ENCODE measurements around the gene ACAD8. TPM values are rescaled to one million over a fixed set of nuclear protein-coding genes. Genes with fewer than 3 reads are reported as not detected.
"Not testable (repeated sequence)": the region's sequence is repeated elsewhere in the genome, so short reads cannot be mapped to it uniquely, and the experiment has no call there.

The ACAD8 gene
- polyA plus RNA-seq, 4 donors, result 22.3 to 54.8 (median 40.1) TPM

DNA sequence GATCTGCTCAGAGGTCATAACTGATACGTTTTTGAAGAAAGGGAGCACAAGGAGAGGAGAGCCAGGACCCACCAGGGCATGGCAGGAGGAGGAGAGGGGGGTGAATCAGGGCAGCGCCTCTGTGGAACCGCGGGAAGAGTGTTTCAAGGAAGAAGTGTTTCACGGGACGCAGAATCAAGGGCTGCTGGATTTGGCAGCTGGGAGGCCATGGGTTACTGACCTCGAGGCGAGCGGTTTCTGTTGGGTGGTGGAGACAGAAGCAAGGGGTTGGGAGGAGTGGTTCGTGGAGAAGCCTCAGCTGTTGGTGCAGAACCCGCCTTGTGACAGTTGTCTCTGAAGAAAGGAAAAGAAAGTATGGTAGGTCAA, 15.8 kb upstream of the ACAD8 start:
- no peak for DNase-seq (ENCODE audit: low read depth in 4 of 4, low spot score in 3 of 4)

DNA sequence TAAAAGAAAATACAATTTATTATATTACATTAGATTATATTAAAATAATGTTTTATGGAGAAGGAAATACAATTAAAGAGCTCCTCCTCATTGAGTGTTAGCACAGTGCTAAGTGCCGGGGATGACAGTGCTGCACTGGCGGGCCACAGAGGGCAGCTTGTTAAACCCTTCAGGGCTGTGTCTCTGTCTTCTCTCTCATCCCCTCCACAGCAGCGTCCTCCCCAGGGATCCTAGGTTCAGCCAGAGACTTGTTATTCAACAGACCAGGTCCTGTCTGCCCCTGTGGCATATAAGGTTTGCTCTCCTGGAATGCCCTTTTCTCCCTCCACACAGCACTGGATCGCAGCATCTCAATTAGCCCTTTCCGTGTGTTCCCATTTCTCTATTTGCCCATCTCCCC, 14.4 kb upstream of the ACAD8 start:
- DNase-seq (ENCODE audit: low read depth in 4 of 4, low spot score in 3 of 4), result no peak

DNA sequence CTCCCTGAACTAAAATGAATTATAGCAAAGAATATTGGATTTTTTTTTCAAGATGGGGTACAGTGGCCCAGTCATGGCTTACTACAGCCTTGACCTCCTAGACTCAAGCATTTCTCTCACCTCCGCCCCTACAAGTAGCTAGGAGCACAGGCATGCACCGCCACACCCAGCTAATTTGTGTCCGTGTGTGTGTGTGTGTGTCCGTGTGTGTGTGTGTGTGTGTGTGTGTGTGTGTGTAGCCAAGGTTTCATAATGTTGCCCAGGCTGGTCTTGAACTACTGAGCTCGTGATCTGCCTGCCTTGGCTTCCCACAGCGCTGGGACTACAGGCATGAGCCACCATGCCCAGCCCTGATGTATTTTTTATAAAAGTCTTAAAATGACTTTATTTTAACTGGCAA, 12.8 kb upstream of the ACAD8 start:
- no peak for DNase-seq (ENCODE audit: low read depth in 4 of 4, low spot score in 3 of 4)

DNA sequence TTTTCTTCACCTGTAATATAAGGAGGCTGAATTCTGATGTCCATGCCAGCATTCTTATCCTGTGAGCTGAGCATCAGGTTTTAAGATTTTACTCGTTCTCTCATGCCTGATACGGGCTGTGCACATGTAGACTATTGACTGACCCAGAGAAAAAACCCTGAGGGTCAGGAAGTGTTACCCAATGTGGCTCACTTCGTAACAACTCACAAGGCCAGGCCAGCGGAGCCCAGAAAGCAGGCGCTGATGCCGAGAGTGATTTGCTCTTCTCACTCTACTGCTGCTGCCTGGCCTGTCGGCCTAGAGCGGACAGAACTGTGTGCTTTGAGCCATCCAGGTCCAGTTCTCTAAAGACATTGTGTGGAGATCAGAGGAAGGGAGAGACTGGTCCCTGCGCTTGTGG, 11.0 kb upstream of the ACAD8 start:
- DNase-seq (ENCODE audit: low read depth in 4 of 4, low spot score in 3 of 4), result no peak

DNA sequence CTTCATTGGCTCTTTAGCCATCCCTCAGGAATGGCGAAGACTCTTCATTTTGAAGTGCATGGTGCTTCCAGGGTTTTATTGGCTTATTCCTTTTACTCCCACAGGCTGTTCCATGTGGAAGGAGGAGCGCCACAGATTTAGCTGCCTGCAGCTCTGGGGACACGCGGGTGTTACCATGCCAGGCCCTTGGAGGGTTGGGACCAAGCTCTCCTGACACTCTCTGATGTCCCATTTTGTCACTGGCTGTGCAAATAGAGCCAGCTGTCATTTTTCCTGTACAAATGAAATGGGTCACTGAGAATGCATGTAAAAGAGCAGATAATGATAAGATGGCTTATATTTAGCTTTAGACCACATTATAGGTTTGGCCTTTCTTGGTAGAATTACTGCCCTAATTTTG, 9.5 kb upstream of the ACAD8 start:
- DNase-seq (ENCODE audit: low read depth in 4 of 4, low spot score in 3 of 4), result no peak

DNA sequence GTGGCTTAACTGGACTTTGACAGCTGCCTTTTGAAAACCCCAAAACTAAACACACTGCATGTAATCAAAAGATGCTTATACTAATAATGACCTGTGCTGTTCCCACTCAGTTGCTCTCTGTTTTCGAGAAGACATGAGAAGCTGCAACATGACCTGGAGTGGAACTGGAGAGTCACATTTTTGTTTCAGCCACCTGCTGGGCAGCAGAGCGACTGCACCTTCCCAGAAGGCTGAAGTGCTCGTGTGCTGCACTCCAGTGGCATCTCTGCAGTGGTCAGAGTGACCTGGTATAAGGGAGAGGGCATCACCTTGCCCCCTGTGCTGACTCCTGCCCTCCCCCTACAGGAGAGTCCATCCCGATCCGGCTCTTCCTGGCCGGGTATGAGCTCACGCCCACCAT, 8.8 kb upstream of the ACAD8 start:
- no peak for DNase-seq (ENCODE audit: low read depth in 4 of 4, low spot score in 3 of 4)

DNA sequence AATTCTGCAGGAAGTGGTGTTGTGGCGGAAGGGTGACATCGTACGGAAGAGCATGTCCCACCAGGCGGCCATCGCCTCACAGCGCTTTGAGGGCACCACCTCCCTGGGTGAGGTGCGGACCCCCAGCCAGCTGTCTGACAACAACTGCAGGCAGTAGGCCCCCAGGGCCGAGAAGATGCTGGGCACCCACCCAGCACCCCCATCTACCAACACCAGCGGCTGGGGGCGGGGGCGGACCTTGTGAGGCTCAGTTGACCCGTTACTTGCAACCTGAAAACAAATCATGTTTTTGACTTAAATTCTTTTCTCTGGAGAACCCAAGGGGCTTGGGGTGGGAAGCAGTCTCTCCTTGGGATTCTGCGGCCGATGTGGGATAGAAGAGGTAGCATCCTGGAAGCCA, 7.9 kb upstream of the ACAD8 start:
- no peak for DNase-seq (ENCODE audit: low read depth in 4 of 4, low spot score in 3 of 4)

DNA sequence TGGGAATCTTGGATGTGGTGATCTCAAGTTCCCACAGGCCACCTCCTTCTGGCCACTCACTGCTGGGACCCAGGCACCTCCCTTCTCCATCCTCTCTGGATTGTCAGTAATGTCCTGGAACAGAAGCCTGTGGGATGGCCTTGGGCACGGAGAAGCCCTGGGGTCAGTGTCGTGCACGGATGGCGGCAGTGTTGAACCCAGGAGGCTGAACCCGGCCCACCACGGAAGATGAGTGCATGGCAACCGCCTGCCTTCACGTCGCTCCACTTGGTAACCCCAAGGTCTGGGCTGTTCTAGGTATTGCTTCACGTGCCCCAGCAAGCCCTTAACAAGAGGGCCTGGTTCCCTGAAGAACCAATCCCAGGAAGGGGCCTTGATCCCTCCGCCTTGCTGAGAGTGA, 7.3 kb upstream of the ACAD8 start:
- no peak for DNase-seq (ENCODE audit: low read depth in 4 of 4, low spot score in 3 of 4)

DNA sequence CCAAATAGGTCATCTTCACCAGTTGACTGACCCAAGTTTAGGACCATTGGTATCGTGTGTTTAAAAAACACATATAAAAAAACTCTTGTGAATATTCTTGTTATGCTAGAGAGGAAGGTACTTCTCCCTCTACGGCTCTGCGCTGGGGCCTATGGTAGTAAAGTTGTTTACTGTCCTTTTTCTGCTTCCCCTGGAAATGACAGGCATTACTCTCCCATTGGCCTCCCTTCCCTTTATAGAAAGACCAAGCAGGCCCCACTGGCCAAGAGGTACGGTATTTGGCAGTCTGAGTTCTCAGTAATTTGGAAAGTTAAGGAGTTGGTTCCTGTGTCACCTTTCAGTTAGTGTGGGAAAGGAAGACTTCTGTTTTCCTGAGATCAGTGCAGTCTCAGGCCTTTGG, 6.7 kb upstream of the ACAD8 start:
- DNase-seq (ENCODE audit: low read depth in 4 of 4, low spot score in 3 of 4), result no peak

DNA sequence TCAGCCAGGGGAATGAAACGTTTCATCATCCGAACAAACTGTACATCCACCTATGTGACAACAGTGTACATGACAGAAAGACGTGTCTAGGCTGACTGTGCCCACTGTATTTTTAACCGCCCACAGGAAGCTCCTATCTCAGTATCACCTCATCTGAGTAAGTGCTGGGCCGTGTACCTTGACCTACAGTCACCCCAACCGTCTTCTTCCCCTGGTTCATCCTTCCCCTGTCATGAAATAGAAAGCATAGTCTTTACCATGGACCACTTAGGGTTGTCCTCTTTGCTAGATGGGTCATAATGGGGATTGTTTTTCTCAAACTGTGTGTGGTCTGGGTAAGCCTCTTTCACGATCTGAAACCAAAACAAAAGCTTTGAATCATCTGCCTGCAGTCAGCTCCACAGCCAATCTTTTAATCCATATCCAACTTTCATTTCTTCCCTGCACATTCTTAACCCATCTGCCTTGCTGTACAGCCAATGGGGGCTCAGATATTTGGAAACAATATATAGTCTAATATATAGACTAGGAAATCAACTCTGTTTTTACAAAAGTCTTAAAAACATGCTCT, 4.4 kb upstream of the ACAD8 start:
- no peak for DNase-seq (ENCODE audit: low read depth in 4 of 4, low spot score in 3 of 4)

DNA sequence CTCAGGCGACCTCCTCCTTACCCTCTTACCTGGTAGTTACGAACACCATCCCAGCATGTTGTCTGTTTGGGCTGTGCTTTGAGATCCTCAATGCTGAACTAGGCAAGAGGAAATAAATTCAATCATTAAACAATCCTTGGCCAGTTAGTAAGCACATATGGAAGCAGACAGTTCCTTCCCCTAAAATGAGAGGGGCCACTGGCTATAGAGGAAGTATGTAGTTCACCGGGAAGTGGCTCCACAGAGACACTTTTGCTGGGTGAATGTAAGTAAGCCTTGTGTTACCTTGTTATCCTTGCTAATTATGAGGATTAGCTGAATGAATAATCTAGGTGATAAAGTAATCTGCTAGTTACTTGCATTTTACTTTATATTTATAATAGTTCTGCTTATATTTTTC, 3.1 kb upstream of the ACAD8 start:
- no peak for DNase-seq (ENCODE audit: low read depth in 4 of 4, low spot score in 3 of 4)

DNA sequence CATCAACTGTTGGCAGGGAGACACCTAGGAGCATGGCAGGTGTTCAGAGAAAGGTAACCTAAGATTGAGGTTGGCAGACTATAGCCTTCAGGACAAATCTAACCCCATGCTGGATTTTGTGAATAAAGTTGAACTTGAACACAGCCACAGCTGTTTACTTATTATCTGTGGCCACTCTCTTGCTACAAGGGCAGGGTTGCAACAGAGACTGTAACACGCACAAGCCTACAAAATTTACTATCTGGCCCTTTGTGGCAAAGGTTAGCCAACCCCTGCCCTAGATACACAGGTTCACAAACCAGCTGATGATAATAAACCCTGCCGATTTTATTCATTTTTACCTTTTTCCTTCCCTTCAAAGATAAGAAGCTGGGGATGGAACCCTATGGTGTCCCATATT, 2.7 kb upstream of the ACAD8 start:
- no peak for DNase-seq (ENCODE audit: low read depth in 4 of 4, low spot score in 3 of 4)

DNA sequence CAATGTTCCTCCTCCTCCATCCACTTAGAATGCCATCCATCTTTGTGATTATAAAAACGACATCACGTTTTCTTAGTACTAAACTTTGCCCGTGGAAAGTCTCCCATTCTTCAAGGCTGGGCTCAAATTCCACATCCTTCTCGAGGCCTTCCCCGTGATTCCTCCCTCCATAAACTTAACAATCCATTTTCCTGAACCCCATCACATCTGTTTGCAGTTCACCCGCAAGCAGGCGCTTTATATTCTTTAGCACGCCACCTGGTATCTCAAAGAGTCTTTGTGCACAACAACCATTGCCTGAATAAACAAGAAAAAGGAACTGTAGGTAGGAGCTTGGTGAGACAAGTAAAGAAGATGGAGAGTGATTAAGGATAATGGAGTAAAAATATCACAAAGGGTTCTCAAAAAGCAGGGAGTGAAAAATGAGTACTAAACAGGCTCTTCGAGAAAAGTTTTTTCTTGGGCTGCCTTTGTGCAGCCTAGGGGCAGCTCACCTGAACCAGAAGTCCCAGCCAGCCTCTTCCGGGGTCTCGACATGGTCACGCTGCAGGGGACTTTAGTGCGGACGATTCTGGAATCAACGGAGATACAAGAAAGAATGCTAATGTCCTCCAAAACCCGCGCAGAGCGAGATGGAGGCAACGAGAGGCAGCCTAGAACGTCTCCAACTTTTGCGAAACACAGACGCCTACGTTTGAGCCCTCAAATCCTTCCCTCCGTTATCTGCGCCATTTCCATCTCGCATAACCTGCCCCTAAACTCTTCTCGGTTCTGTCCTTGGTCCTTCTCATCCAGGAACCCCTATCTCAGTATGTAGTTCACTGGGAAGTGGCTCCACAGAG, 801 bp upstream of the ACAD8 start:
- DNase-seq (ENCODE audit: low read depth in 4 of 4, low spot score in 3 of 4), result no peak

DNA sequence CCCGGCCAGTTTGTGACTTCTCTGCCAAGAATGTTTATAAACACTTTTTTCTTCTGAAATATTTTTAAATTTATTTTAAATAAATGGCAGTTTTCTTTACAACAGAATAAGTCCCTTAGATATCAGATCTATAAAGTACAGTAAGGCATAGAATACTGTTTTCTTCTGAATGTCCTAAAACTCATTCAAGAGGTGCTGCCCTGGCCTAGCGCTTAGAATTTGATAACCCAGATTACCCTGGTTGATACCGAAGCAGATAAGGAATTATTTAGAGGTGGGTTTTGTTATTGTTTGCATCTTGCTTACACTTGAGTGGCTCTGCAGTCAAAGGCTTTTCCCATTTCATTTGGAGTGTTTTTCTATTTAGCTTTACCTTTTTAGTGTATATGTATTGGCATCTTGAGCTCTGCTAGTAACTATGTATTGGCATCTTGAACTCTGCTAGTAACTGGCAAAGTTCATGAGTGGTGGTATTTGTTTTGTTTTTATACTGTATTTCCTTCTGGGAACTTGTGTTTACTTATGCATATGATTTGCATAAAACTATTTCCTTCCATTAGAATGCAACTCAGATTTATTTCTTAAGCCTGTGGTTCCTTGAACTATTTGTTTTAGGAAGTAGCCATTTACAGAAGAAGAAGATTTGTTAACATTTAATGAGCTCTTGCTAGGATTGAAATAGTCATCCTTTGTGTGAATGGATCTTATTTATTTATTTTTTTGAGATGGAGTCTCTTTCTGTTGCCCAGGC, 1.2 kb downstream of the ACAD8 start:
- DNase-seq (ENCODE audit: low read depth in 4 of 4, low spot score in 3 of 4), result no peak

DNA sequence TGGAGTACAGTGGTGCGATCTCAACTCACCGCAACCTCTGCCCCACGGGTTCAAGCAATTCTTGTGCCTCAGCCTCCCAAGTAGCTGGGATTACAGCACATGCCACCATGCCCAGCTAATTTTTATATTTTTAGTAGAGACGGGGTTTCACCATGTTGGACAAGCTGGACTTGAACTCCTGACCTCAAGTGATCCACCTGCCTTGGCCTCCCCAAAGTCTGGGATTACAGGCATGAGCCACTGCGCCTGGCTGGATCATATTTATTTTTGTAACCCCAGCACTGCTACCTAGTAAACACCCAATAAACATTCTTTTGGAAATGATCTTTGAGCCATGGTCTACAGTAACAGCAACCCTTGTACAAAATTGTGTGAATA, 1.8 kb downstream of the ACAD8 start:
- not testable (repeated sequence) for DNase-seq (ENCODE audit: low read depth in 4 of 4, low spot score in 3 of 4)

DNA sequence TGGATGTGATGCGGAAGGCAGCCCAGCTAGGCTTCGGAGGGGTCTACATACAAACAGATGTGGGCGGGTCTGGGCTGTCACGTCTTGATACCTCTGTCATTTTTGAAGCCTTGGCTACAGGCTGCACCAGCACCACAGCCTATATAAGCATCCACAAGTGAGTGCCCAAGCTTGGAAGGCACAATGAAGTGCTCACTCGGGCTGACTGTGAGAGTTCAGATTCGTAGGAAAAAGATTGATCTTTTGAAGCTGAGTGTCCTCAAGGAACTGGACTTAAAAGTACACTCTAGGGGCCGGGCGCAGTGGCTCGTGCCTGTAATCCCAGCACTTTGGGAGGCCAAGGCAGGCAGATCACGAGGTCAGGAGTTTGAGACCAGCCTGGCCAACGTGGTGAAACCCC, 3.7 kb downstream of the ACAD8 start:
- no peak for DNase-seq (ENCODE audit: low read depth in 4 of 4, low spot score in 3 of 4)

DNA sequence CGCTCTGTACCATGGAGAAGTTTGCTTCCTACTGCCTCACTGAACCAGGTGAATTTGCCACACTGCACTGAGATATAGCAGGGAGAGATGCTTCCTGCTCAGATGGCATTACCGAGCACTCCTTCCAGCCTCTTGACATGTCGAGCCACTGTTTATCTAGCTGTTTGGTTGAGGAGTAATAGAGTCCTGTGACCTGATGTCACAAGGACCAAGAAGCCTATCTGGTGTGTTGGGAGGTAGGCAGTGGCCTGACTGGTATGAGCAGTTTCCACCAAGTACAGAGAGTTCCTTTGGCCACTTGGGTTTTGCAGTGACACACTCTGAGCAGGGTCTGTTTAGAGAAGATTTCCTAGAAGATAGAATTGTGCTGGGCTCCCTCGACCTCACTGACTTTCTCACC, 5.2 kb downstream of the ACAD8 start:
- no peak for DNase-seq (ENCODE audit: low read depth in 4 of 4, low spot score in 3 of 4)

DNA sequence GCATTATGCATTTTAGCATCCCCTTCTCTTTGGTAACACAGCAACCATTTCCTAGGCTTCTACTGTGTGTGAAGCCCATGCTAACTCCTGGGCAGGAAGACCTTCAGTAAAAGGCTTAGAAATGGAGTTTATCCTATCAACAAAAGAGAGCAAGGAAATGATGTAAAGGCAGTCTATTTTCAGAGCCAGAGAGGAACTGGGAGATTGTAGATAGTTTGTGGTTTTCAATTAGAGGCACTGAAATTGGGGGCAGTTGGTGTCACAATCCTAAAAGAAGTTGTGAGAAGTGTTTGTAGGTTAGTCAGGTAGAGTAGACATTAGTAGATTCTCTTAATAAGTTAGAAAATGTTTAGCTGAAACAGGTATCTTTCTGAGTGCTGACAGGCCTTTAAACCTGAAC, 7.1 kb downstream of the ACAD8 start:
- no peak for DNase-seq (ENCODE audit: low read depth in 4 of 4, low spot score in 3 of 4)

DNA sequence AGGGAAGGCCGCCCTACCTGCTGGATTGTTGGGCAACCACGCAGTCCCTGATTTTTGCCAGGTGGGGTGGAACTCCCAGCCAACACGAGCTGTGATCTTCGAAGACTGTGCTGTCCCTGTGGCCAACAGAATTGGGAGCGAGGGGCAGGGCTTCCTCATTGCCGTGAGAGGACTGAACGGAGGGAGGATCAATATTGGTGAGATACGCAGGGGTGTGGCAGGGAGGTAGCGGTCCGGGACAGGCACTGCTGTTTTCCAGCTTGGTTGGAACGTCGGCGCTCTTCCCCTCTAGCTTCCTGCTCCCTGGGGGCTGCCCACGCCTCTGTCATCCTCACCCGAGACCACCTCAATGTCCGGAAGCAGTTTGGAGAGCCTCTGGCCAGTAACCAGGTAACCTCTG, 7.6 kb downstream of the ACAD8 start:
- no peak for DNase-seq (ENCODE audit: low read depth in 4 of 4, low spot score in 3 of 4)

DNA sequence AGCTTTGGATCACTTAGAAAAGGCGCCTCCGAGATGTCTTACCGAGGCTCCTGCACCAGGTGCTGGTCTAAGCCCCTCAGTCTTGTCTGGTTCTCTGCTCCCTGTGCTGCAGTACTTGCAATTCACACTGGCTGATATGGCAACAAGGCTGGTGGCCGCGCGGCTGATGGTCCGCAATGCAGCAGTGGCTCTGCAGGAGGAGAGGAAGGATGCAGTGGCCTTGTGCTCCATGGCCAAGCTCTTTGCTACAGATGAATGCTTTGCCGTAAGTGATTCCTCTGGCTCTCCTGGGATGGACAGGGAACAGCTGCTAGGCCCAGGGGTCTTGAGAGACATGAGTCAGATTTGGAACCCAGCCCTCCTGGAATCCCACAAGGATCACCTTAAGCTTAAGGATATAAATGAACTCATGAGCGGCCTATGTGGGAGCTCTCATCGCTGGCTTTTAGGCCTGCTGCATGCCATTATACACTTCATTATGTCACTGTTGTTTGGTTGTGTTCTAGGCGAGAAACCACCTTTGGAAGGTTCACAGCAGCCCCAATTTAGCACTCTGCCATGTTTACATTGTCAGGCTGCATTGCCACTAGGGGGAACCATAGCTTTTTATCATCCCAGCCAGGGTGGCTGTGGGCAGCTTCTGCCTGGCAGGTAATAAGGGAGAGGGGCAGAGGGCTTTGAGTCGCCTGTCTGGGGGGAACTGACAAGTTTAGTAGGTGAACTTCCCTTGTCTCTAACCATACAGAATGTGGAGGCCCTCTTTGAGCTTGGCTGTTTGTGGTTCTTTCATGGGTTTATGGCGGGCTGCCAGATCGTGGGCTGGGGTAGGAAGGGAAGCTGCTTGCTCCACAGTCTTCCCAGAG, 8.5 kb downstream of the ACAD8 start:
- no peak for DNase-seq (ENCODE audit: low read depth in 4 of 4, low spot score in 3 of 4)
